ENCODE measurements around the gene RAB37.

Gene RAB37

GRCh38 chr17:74738051-74738996 lies 1.3 kb downstream of the RAB37 start:
- no peak overlapping the region for H3K4me3 ChIP-seq (ENCODE audit: control insufficient read depth, low read depth, low read length)
- no peak for DNase-seq (ENCODE audit: low read depth)
- no peak for TF ChIP-seq CTCF (IDR thresholded peaks at IDR 0.05; ENCODE audit: control insufficient read depth, insufficient read depth, low read depth, low read length, missing control alignments)

GRCh38 chr17:74739227-74739831 lies 2.3 kb downstream of the RAB37 start:
- H3K4me3 ChIP-seq (ENCODE audit: control insufficient read depth, low read depth, low read length): no peak overlapping the region
- no peak for DNase-seq (ENCODE audit: low read depth)
- no peak for TF ChIP-seq CTCF (IDR thresholded peaks at IDR 0.05; ENCODE audit: control insufficient read depth, insufficient read depth, low read depth, low read length, missing control alignments)

- no peak overlapping the region for H3K4me3 ChIP-seq (ENCODE audit: control insufficient read depth, low read depth, low read length)
- TF ChIP-seq CTCF (IDR thresholded peaks at IDR 0.05; ENCODE audit: control insufficient read depth, insufficient read depth, low read depth, low read length, missing control alignments): no peak
- DNase-seq (ENCODE audit: low read depth): no peak
Observed at GRCh38 chr17:74740173-74740572, 3.1 kb downstream of the RAB37 start.

GRCh38 chr17:74740641-74741387 lies 3.8 kb downstream of the RAB37 start:
- no peak for DNase-seq (ENCODE audit: low read depth)
- no peak for TF ChIP-seq CTCF (IDR thresholded peaks at IDR 0.05; ENCODE audit: control insufficient read depth, insufficient read depth, low read depth, low read length, missing control alignments)
- H3K4me3 ChIP-seq (ENCODE audit: control insufficient read depth, low read depth, low read length): no peak overlapping the region

GRCh38 chr17:74742153-74742515 lies 5.1 kb downstream of the RAB37 start:
- no peak for TF ChIP-seq CTCF (IDR thresholded peaks at IDR 0.05; ENCODE audit: control insufficient read depth, insufficient read depth, low read depth, low read length, missing control alignments)
- H3K4me3 ChIP-seq (ENCODE audit: control insufficient read depth, low read depth, low read length): no peak overlapping the region
- no peak for DNase-seq (ENCODE audit: low read depth)

GRCh38 chr17:74742978-74743545 lies 6.0 kb downstream of the RAB37 start:
- H3K4me3 ChIP-seq (ENCODE audit: control insufficient read depth, low read depth, low read length): no peak overlapping the region
- DNase-seq (ENCODE audit: low read depth): no peak
- no peak for TF ChIP-seq CTCF (IDR thresholded peaks at IDR 0.05; ENCODE audit: control insufficient read depth, insufficient read depth, low read depth, low read length, missing control alignments)
